OCI-LY1 (cell line): ENCODE data around the gene MAP6D1.
A peak's percentile ranks its signal among the peaks of the same experiment; 100 is the strongest.

ENCODE experiments used
- H2AFZ ChIP-seq: fragments of 200-600 bp; sonication (generic), shearing (Covaris generic); 2 replicates; pipeline ENCODE4 v1.6.0; 2014; ENCODE audit warnings: antibody characterized with exemption, mild to moderate bottlenecking, low read length
- H3F3A ChIP-seq: fragments of 200-600 bp; sonication (generic), shearing (Covaris generic); 2 replicates; pipeline ENCODE4 v1.6.0; 2014; ENCODE audit warnings: mild to moderate bottlenecking, antibody characterized with exemption, low read length, moderate library complexity; ENCODE audit not compliant: insufficient read depth
- H3K27ac ChIP-seq: fragments of 200-600 bp; sonication (generic); 2 replicates; pipeline ENCODE4 v1.5.1; 2014; ENCODE audit warnings: low read length, mixed run types, mild to moderate bottlenecking, low read depth; ENCODE audit not compliant: poor library complexity, severe bottlenecking
- H3K27me3 ChIP-seq: fragments of 200-600 bp; sonication (generic); 2 replicates; pipeline ENCODE4 v1.6.0; 2014; ENCODE audit warnings: antibody characterized with exemption, mild to moderate bottlenecking, low read length, moderate library complexity; ENCODE audit not compliant: insufficient read depth
- H3K36me3 ChIP-seq: fragments of 200-600 bp; sonication (generic); 2 replicates; pipeline ENCODE4 v1.6.1; 2014; ENCODE audit warnings: mild to moderate bottlenecking, antibody characterized with exemption, low read length, moderate library complexity, mixed read lengths; ENCODE audit not compliant: insufficient read depth
- H3K4me1 ChIP-seq: fragments of 200-600 bp; sonication (generic); 2 replicates; pipeline ENCODE4 v1.5.1; 2014; ENCODE audit warnings: mild to moderate bottlenecking, low read length, moderate library complexity; ENCODE audit not compliant: insufficient read depth, severe bottlenecking
- H3K4me2 ChIP-seq: fragments of 200-600 bp; sonication (generic), shearing (Covaris generic); 2 replicates; pipeline ENCODE4 v1.6.1; 2014; ENCODE audit warnings: low read length
- H3K4me3 ChIP-seq: fragments of 200-600 bp; sonication (generic); 2 replicates; pipeline ENCODE4 v1.5.1; 2014; ENCODE audit warnings: low read length, low read depth, mild to moderate bottlenecking, mixed read lengths; ENCODE audit not compliant: poor library complexity, severe bottlenecking
- H3K79me2 ChIP-seq: fragments of 200-600 bp; shearing (Covaris generic); 2 replicates; pipeline ENCODE4 v1.6.1; 2016; ENCODE audit warnings: mixed run types, low read length, mixed read lengths; ENCODE audit not compliant: insufficient read depth
- H3K9ac ChIP-seq: fragments of 200-600 bp; sonication (generic), shearing (Covaris generic); 2 replicates; pipeline ENCODE4 v1.6.1; 2014; ENCODE audit warnings: mild to moderate bottlenecking, low read length, mixed read lengths
- H3K9me2 ChIP-seq: fragments of 200-600 bp; sonication (generic), shearing (Covaris generic); 2 replicates; pipeline ENCODE4 v1.6.1; 2014; ENCODE audit warnings: low read depth, mild to moderate bottlenecking, low read length, mixed read lengths
- H3K9me3 ChIP-seq: fragments of 200-600 bp; shearing (Covaris generic); 2 replicates; pipeline ENCODE4 v1.6.1; 2014; ENCODE audit warnings: low read length, mixed read lengths
- H4K20me1 ChIP-seq: fragments of 200-600 bp; sonication (generic), shearing (Covaris generic); 2 replicates; pipeline ENCODE4 v1.6.0; 2016; ENCODE audit warnings: mild to moderate bottlenecking, low read length; ENCODE audit not compliant: insufficient read depth
- CTCF ChIP-seq: fragments of 200-600 bp; sonication (generic), shearing (Covaris generic); IDR thresholded peaks from 2 replicates; pipeline ENCODE4 v1.5.1; 2017; ENCODE audit warnings: mild to moderate bottlenecking, antibody characterized with exemption, low read length, moderate library complexity, mixed read lengths
- EZH2 ChIP-seq: fragments of 200-600 bp; sonication (generic), shearing (Covaris generic); IDR thresholded peaks from 2 replicates; pipeline ENCODE4 v1.8.0; 2017; ENCODE audit warnings: borderline replicate concordance, mixed run types, mild to moderate bottlenecking, antibody characterized with exemption, low read length, moderate library complexity, mixed read lengths

MAP6D1 gene

GRCh38 chr3:183818706-183819624 is 6.4 kb downstream of the MAP6D1 start:
- Histone ChIP-seq H3K4me2 (no peak overlapping the region), H3K4me1 (peaks cover 24% of the 10 kb centered on the region), H3K36me3 (peaks cover 11% of the 10 kb centered on the region; the same call in 1 of the 2 replicates), H3K9me2 (no peaks in the 10 kb centered on the region), H3K4me3 (no peak overlapping the region), H3K9ac (no peak overlapping the region), H3K27me3 (no peaks in the 10 kb centered on the region), H3K79me2 (no peaks in the 10 kb centered on the region), H3K9me3 (no peaks in the 10 kb centered on the region), H2AFZ (no peak overlapping the region), H3F3A (peaks cover 5% of the 10 kb centered on the region), H3K27ac (no peak overlapping the region), H4K20me1 (no peaks in the 10 kb centered on the region)
- TF ChIP-seq CTCF = no peak
- TF ChIP-seq EZH2 = no peak

DNA sequence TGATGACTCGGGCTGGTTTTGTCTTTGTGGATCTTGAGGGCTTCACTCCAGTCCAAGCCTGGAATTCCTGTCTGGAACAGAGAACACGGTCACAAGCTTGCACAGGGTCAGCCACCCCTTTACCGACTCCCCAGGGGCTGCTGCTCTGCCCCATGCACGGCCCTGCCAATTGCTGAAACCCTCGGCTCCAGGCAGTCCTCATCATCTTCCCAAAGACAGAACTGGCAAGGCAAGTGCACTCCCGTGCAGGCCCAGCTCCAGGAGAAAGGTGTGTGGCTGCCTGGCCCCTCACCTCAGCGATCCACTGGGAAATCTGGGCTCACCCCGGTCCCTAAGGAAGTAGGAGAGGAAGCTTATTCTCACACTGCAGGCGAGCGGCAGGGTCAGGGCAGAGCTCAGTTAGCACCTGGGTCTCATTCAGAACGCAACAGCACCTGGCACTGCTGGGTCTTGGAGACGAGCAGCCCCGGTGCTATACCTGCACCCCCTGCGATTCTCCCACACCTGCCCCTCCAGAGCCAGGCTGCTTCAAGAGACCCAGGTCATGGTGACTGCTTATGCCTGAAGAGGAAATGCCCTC is 7.2 kb downstream of the MAP6D1 start:
- Histone ChIP-seq H3K79me2 (no peaks in the 10 kb centered on the region), H3K27ac (no peak overlapping the region), H3K4me2 (no peak overlapping the region), H3K9me3 (no peaks in the 10 kb centered on the region), H3K9me2 (no peaks in the 10 kb centered on the region), H4K20me1 (no peaks in the 10 kb centered on the region), H3K4me1 (peaks cover 22% of the 10 kb centered on the region), H3K4me3 (no peak overlapping the region), H3K9ac (no peak overlapping the region), H3F3A (peaks cover 5% of the 10 kb centered on the region), H3K27me3 (no peaks in the 10 kb centered on the region), H3K36me3 (peaks cover 15% of the 10 kb centered on the region), H2AFZ (no peak overlapping the region)
- TF ChIP-seq CTCF (no peak), EZH2 (no peak)

- no peak for TF ChIP-seq EZH2
- peak; percentile 53 for TF ChIP-seq CTCF
- Histone ChIP-seq H3F3A (peaks cover 5% of the 10 kb centered on the region), H3K79me2 (no peaks in the 10 kb centered on the region), H3K4me3 (no peak overlapping the region), H3K27me3 (no peaks in the 10 kb centered on the region), H3K4me2 (no peak overlapping the region), H3K9me3 (no peaks in the 10 kb centered on the region), H3K36me3 (peaks cover 20% of the 10 kb centered on the region), H4K20me1 (no peaks in the 10 kb centered on the region), H3K9me2 (no peaks in the 10 kb centered on the region), H3K9ac (no peak overlapping the region), H2AFZ (no peak overlapping the region), H3K27ac (no peak overlapping the region), H3K4me1 (peaks cover 22% of the 10 kb centered on the region)
These were observed 7.7 kb downstream of the MAP6D1 start for GRCh38 chr3:183817639-183818038.
